ENCODE data around the gene ATP4B.
"Not testable (repeated sequence)": the region's sequence is repeated elsewhere in the genome, so short reads cannot be mapped to it uniquely, and the experiment has no call there.

The ATP4B gene

GRCh38 chr13:113638806-113639205, 19.2 kb downstream of the ATP4B start:
- DNase-seq, result no peak

- no peak for DNase-seq
Measured at GRCh38 chr13:113638173-113638746, 19.7 kb downstream of the ATP4B start.

GRCh38 chr13:113637262-113638160, 20.5 kb downstream of the ATP4B start:
- no peak for DNase-seq

- no peak for DNase-seq
Measured at GRCh38 chr13:113636266-113636963, 21.6 kb downstream of the ATP4B start.

- no peak for DNase-seq
Measured at GRCh38 chr13:113635709-113636108, 22.3 kb downstream of the ATP4B start.

GRCh38 chr13:113635048-113635420, 23.0 kb downstream of the ATP4B start:
- no peak for DNase-seq

GRCh38 chr13:113634279-113635047, 23.5 kb downstream of the ATP4B start:
- no peak for DNase-seq

- no peak for DNase-seq
Measured at GRCh38 chr13:113633485-113633873, 24.5 kb downstream of the ATP4B start.

- no peak for DNase-seq
Measured at GRCh38 chr13:113632706-113633484, 25.1 kb downstream of the ATP4B start.

GRCh38 chr13:113631341-113632095, 26.5 kb downstream of the ATP4B start:
- no peak for DNase-seq

GRCh38 chr13:113630804-113631203, 27.2 kb downstream of the ATP4B start:
- DNase-seq, result no peak

- no peak for DNase-seq
Measured at GRCh38 chr13:113630296-113630695, 27.7 kb downstream of the ATP4B start.

- DNase-seq, result no peak
Measured at GRCh38 chr13:113629866-113630265, 28.1 kb downstream of the ATP4B start.

GRCh38 chr13:113628291-113629270, 29.4 kb downstream of the ATP4B start:
- no peak for DNase-seq

GRCh38 chr13:113627136-113627535, 30.9 kb downstream of the ATP4B start:
- no peak for DNase-seq

- DNase-seq, result no peak
Measured at GRCh38 chr13:113625965-113626721, 31.9 kb downstream of the ATP4B start.

- DNase-seq, result not testable (repeated sequence)
Measured at GRCh38 chr13:113624640-113625304, 33.2 kb downstream of the ATP4B start.

- DNase-seq, result no peak
Measured at GRCh38 chr13:113624235-113624587, 33.8 kb downstream of the ATP4B start.
